ENCODE results near the gene ME3.
"Not testable (repeated sequence)": the region's sequence is repeated elsewhere in the genome, so short reads cannot be mapped to it uniquely, and the experiment has no call there.

The ME3 gene

DNA sequence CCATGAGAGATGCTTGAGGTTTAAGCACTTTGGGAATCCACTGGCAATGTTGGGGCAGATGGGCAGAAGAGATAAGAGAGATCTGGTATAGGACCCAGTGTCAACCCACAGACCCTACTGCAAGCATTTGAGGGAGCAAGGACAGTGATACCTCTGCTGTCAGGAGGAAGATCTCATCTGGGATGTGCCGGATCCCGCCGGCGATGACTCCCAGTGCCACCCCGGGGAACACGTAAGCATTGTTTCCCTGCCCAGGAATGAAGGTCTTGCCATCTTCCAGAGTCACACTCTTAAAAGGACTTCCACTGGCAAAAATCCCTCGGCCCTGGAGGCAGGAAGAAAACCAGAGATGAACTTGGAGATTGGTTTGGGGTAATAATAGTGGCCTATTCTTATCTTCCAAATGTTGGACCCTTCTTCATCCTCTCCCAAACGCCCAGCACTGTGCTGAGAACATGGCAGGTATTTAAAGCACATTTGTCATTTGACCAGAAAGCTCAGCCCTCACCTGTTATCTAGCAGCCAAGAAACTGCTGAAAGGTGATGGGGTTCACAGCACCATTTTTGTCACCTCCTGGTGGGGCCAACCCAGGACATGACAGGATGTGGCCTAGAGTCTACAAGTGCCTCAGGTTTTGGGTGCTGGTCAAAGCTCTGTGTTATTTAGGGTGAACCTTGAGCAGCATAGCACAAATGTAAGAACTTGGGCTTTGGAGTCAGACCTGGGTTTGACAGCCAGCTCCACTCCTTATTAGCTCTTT is 226.1 kb downstream of the ME3 start:
- Histone ChIP-seq H3K27ac (ENCODE audit: insufficient read depth, low read length, poor library complexity, severe bottlenecking) (no peak overlapping the region), H3K4me1 (ENCODE audit: control insufficient read depth, insufficient read depth, low read length, poor library complexity, severe bottlenecking) (no peaks in the 10 kb centered on the region), H3K36me3 (ENCODE audit: control insufficient read depth, insufficient read depth, low read length) (no peaks in the 10 kb centered on the region), H3K4me3 (ENCODE audit: insufficient read depth, low read depth, low read length, poor library complexity, severe bottlenecking) (no peak overlapping the region), H3K27me3 (replicated peaks; ENCODE audit: control insufficient read depth, insufficient read depth, low read length, poor library complexity, severe bottlenecking) (no peaks in the 10 kb centered on the region), H3K9me3 (ENCODE audit: control insufficient read depth, low read length) (no peaks in the 10 kb centered on the region)
- no peak for DNase-seq

DNA sequence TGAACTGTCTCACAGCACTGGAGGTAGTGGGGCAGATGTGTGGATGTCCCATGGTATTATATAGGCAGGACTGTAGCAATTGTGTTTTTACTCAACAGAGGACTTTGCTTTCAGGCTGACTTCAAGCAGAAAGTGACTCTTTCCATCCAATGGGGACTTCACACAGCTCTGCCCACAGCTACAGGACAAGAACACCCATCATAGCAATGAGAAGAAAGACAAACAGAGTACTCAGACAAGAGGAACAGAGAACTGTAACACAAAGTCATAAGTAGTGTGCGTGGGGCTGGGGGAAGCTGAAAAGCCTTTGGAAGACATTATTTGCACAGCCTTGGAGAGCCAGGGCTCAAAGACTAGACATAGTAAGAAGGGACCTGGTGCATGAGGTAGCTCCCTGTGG is 227.4 kb downstream of the ME3 start:
- no peaks in the 10 kb centered on the region for H3K4me1 ChIP-seq (ENCODE audit: control insufficient read depth, insufficient read depth, low read length, poor library complexity, severe bottlenecking)

GRCh38 chr11:86443415-86443814 is 229.0 kb downstream of the ME3 start:
- H3K27me3 ChIP-seq (replicated peaks; ENCODE audit: control insufficient read depth, insufficient read depth, low read length, poor library complexity, severe bottlenecking): no peaks in the 10 kb centered on the region
- H3K4me1 ChIP-seq (ENCODE audit: control insufficient read depth, insufficient read depth, low read length, poor library complexity, severe bottlenecking): no peaks in the 10 kb centered on the region
- no peak for DNase-seq
- no peaks in the 10 kb centered on the region for H3K9me3 ChIP-seq (ENCODE audit: control insufficient read depth, low read length)
- no peak overlapping the region for H3K27ac ChIP-seq (ENCODE audit: insufficient read depth, low read length, poor library complexity, severe bottlenecking)
- no peaks in the 10 kb centered on the region for H3K36me3 ChIP-seq (ENCODE audit: control insufficient read depth, insufficient read depth, low read length)
- no peak overlapping the region for H3K4me3 ChIP-seq (ENCODE audit: insufficient read depth, low read depth, low read length, poor library complexity, severe bottlenecking)

More for the DNA sequence above, 227.4 kb downstream of the ME3 start:
- H3K27me3 ChIP-seq (replicated peaks; ENCODE audit: control insufficient read depth, insufficient read depth, low read length, poor library complexity, severe bottlenecking): no peaks in the 10 kb centered on the region
- no peaks in the 10 kb centered on the region for H3K36me3 ChIP-seq (ENCODE audit: control insufficient read depth, insufficient read depth, low read length)
- no peaks in the 10 kb centered on the region for H3K9me3 ChIP-seq (ENCODE audit: control insufficient read depth, low read length)
- no peak overlapping the region for H3K4me3 ChIP-seq (ENCODE audit: insufficient read depth, low read depth, low read length, poor library complexity, severe bottlenecking)
- no peak for DNase-seq
- H3K27ac ChIP-seq (ENCODE audit: insufficient read depth, low read length, poor library complexity, severe bottlenecking): no peak overlapping the region

DNA sequence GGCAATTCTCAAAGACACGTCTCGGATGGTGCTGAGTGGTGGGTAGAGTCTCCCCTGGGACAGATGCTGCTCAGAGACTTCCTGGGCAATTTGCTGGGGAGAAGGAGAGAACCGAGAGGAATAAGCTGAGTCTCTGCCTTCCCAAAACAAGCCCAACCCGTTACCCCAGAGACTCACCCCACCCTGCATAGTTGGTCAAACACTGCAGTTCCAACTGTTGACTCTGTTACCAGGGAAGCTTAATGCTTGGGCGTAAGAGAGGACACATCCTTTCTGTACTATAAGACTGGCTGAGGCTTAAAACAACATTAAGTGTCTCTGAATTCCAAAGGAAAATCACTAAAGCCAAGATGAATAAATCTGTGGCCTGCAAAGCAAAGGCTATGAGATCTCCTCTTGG is 229.6 kb downstream of the ME3 start:
- Histone ChIP-seq H3K27ac (ENCODE audit: insufficient read depth, low read length, poor library complexity, severe bottlenecking) (no peak overlapping the region), H3K4me1 (ENCODE audit: control insufficient read depth, insufficient read depth, low read length, poor library complexity, severe bottlenecking) (no peaks in the 10 kb centered on the region), H3K4me3 (ENCODE audit: insufficient read depth, low read depth, low read length, poor library complexity, severe bottlenecking) (no peak overlapping the region), H3K36me3 (ENCODE audit: control insufficient read depth, insufficient read depth, low read length) (no peaks in the 10 kb centered on the region), H3K27me3 (replicated peaks; ENCODE audit: control insufficient read depth, insufficient read depth, low read length, poor library complexity, severe bottlenecking) (no peaks in the 10 kb centered on the region), H3K9me3 (ENCODE audit: control insufficient read depth, low read length) (no peaks in the 10 kb centered on the region)
- DNase-seq: no peak

- Histone ChIP-seq H3K36me3 (ENCODE audit: control insufficient read depth, insufficient read depth, low read length) (no peaks in the 10 kb centered on the region), H3K27me3 (replicated peaks; ENCODE audit: control insufficient read depth, insufficient read depth, low read length, poor library complexity, severe bottlenecking) (no peaks in the 10 kb centered on the region), H3K4me1 (ENCODE audit: control insufficient read depth, insufficient read depth, low read length, poor library complexity, severe bottlenecking) (no peaks in the 10 kb centered on the region), H3K27ac (ENCODE audit: insufficient read depth, low read length, poor library complexity, severe bottlenecking) (no peak overlapping the region), H3K4me3 (ENCODE audit: insufficient read depth, low read depth, low read length, poor library complexity, severe bottlenecking) (no peak overlapping the region), H3K9me3 (ENCODE audit: control insufficient read depth, low read length) (no peaks in the 10 kb centered on the region)
- DNase-seq: no peak
These were observed 230.0 kb downstream of the ME3 start for GRCh38 chr11:86442420-86442819.

- Histone ChIP-seq H3K4me3 (ENCODE audit: insufficient read depth, low read depth, low read length, poor library complexity, severe bottlenecking) (no peak overlapping the region), H3K36me3 (ENCODE audit: control insufficient read depth, insufficient read depth, low read length) (no peaks in the 10 kb centered on the region), H3K27me3 (replicated peaks; ENCODE audit: control insufficient read depth, insufficient read depth, low read length, poor library complexity, severe bottlenecking) (no peaks in the 10 kb centered on the region), H3K9me3 (ENCODE audit: control insufficient read depth, low read length) (no peaks in the 10 kb centered on the region), H3K4me1 (ENCODE audit: control insufficient read depth, insufficient read depth, low read length, poor library complexity, severe bottlenecking) (no peaks in the 10 kb centered on the region), H3K27ac (ENCODE audit: insufficient read depth, low read length, poor library complexity, severe bottlenecking) (no peak overlapping the region)
- DNase-seq: no peak
These were observed 231.6 kb downstream of the ME3 start for GRCh38 chr11:86440843-86441242.

DNA sequence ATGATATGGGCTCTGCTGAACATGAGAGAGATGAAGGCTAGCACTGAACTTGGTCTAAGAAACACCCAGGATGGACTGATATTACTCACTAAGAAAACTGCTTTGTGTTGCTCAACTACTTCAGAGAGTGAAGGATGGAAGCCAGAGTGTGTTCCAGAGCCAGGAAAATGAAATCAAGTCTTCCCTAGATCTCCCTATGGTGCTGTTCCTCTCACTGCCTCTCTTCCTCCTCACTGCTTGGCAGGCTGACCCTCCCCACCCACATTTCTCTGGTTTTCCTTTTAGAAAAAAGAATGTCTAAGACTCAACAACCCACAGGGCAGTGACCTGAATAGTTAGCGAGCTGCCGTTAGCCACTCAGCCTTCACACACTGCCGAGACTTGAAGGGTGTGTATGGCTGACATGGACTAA is 232.1 kb downstream of the ME3 start:
- Histone ChIP-seq H3K36me3 (ENCODE audit: control insufficient read depth, insufficient read depth, low read length) (no peaks in the 10 kb centered on the region), H3K27me3 (replicated peaks; ENCODE audit: control insufficient read depth, insufficient read depth, low read length, poor library complexity, severe bottlenecking) (no peaks in the 10 kb centered on the region), H3K4me3 (ENCODE audit: insufficient read depth, low read depth, low read length, poor library complexity, severe bottlenecking) (no peak overlapping the region), H3K9me3 (ENCODE audit: control insufficient read depth, low read length) (no peaks in the 10 kb centered on the region), H3K27ac (ENCODE audit: insufficient read depth, low read length, poor library complexity, severe bottlenecking) (no peak overlapping the region), H3K4me1 (ENCODE audit: control insufficient read depth, insufficient read depth, low read length, poor library complexity, severe bottlenecking) (no peaks in the 10 kb centered on the region)
- DNase-seq: no peak

GRCh38 chr11:86438685-86439084 is 233.7 kb downstream of the ME3 start:
- Histone ChIP-seq H3K27ac (ENCODE audit: insufficient read depth, low read length, poor library complexity, severe bottlenecking) (no peak overlapping the region), H3K36me3 (ENCODE audit: control insufficient read depth, insufficient read depth, low read length) (no peaks in the 10 kb centered on the region), H3K4me3 (ENCODE audit: insufficient read depth, low read depth, low read length, poor library complexity, severe bottlenecking) (no peak overlapping the region), H3K4me1 (ENCODE audit: control insufficient read depth, insufficient read depth, low read length, poor library complexity, severe bottlenecking) (no peaks in the 10 kb centered on the region), H3K27me3 (replicated peaks; ENCODE audit: control insufficient read depth, insufficient read depth, low read length, poor library complexity, severe bottlenecking) (no peaks in the 10 kb centered on the region), H3K9me3 (ENCODE audit: control insufficient read depth, low read length) (no peaks in the 10 kb centered on the region)
- no peak for DNase-seq

DNA sequence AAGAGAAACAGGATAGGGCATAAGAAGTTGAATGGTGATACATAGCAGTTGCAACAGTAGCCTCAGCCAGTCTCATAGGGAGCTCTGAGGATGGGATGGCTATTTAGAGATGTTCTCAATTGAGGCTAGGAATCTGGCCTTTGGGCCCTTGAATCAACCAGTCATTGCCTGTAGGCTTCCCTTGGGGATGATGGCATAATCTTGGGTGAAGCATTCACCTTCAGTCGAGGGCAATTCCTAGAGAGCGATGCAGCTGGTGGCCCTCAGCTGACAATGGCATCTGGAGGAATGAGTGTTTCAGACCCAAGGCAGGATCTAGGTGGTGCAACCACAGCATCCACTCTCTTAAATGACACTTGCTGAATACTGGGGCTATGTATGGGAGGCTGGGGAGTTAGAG is 236.7 kb downstream of the ME3 start:
- Histone ChIP-seq H3K27me3 (replicated peaks; ENCODE audit: control insufficient read depth, insufficient read depth, low read length, poor library complexity, severe bottlenecking) (no peaks in the 10 kb centered on the region), H3K36me3 (ENCODE audit: control insufficient read depth, insufficient read depth, low read length) (no peaks in the 10 kb centered on the region), H3K27ac (ENCODE audit: insufficient read depth, low read length, poor library complexity, severe bottlenecking) (no peak overlapping the region), H3K4me1 (ENCODE audit: control insufficient read depth, insufficient read depth, low read length, poor library complexity, severe bottlenecking) (no peaks in the 10 kb centered on the region), H3K9me3 (ENCODE audit: control insufficient read depth, low read length) (no peaks in the 10 kb centered on the region), H3K4me3 (ENCODE audit: insufficient read depth, low read depth, low read length, poor library complexity, severe bottlenecking) (no peak overlapping the region)
- DNase-seq: no peak

DNA sequence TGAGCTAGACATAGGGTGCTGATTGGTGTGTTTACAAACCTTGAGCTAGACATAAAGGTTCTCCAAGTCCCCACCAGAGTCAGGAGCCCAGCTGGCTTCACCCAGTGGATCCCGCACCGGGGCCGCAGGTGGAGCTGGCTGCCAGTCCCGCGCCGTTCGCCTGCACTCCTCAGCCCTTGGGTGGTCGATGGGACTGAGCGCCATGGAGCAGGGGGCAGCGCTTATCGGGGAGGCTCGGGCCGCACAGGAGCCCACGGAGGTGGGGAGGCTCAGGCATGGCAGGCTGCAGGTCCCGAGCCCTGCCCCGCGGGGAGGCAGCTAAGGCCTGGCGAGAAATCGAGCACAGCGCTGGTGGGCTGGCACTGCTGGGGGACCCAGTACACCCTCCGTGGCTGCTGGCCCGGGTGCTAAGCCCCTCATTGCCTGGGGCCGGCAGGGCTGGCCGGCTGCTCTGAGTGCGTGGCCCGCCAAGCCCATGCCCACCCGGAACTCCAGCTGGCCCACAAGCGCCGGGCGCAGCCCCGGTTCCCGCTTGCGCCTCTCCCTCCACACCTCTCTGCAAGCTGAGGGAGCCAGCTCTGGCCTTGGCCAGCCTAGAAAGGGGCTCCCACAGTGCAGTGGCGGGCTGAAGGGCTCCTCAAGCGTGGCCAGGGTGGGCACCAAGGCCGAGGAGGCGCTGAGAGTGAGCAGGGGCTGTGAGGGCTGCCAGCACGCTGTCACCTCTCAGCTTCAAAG is 238.9 kb downstream of the ME3 start:
- not testable (repeated sequence) for H3K27me3 ChIP-seq (replicated peaks; ENCODE audit: control insufficient read depth, insufficient read depth, low read length, poor library complexity, severe bottlenecking); DNase-seq; H3K4me3 ChIP-seq (ENCODE audit: insufficient read depth, low read depth, low read length, poor library complexity, severe bottlenecking); H3K36me3 ChIP-seq (ENCODE audit: control insufficient read depth, insufficient read depth, low read length); H3K4me1 ChIP-seq (ENCODE audit: control insufficient read depth, insufficient read depth, low read length, poor library complexity, severe bottlenecking); H3K9me3 ChIP-seq (ENCODE audit: control insufficient read depth, low read length); H3K27ac ChIP-seq (ENCODE audit: insufficient read depth, low read length, poor library complexity, severe bottlenecking)
